C4-2B (cell line): ENCODE results near the gene LAMTOR4.

Experiments used
- ZFX ChIP-seq: fragments of 450-650 bp; IDR thresholded peaks from 2 replicates; pipeline ENCODE4 v1.6.1; 2017
- TF ChIP-seq, protein P1 (sequence below): fragments of 450-650 bp; conservative IDR thresholded peaks from 2 replicates; pipeline ENCODE4 v1.5.1; 2017; ENCODE audit warnings: mild to moderate bottlenecking

DNA sequence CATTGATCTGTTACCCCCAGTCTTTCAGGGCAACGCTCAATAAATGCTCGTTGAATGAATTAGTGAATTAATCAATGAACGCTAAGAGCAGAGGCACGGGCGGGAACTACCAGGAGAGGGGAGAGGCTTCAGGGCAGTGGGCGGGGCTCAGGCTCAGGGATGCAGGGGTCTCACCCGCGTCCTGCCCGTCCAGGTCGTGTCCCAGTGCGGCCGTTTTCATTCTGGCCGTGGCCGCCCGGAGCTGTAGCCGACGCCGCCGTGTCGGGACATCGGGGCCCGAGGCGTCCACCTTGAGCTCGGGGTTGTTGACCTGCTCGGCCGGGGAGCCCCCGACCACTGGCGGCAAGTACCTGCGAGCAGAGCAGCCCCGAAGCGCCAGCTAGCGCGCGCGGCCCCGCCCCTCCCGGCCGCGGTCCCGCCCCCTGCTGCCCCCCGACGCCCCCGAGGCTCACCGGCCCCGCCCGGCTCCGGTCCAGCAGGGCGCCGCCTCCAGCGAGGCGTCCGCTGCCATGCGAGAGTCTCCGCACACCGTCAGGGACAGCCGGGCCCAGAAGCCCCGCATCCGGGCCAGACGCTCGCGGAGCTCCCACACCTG is 22.5 kb downstream of the LAMTOR4 start:
- TF ChIP-seq, protein P1, sequence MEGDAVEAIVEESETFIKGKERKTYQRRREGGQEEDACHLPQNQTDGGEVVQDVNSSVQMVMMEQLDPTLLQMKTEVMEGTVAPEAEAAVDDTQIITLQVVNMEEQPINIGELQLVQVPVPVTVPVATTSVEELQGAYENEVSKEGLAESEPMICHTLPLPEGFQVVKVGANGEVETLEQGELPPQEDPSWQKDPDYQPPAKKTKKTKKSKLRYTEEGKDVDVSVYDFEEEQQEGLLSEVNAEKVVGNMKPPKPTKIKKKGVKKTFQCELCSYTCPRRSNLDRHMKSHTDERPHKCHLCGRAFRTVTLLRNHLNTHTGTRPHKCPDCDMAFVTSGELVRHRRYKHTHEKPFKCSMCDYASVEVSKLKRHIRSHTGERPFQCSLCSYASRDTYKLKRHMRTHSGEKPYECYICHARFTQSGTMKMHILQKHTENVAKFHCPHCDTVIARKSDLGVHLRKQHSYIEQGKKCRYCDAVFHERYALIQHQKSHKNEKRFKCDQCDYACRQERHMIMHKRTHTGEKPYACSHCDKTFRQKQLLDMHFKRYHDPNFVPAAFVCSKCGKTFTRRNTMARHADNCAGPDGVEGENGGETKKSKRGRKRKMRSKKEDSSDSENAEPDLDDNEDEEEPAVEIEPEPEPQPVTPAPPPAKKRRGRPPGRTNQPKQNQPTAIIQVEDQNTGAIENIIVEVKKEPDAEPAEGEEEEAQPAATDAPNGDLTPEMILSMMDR, result no peak
- TF ChIP-seq ZFX, result no peak
